GM19324 (cell line): ENCODE measurements around the gene STK26.
"Not testable (repeated sequence)": the region's sequence is repeated elsewhere in the genome, so short reads cannot be mapped to it uniquely, and the experiment has no call there.

Experiments used
- ATAC-seq: cut with Tn5 transposase; IDR thresholded peaks from one replicate; pipeline ENCODE4 v1.9.1; 2021; ENCODE audit warnings: mild to moderate bottlenecking, moderate library complexity; ENCODE audit not compliant: unreplicated experiment, low FRiP score

STK26 gene

GRCh38 chrX:132090403-132091159, 67.5 kb downstream of the STK26 start:
- no peak for ATAC-seq

- no peak for ATAC-seq
Measured at GRCh38 chrX:132092439-132093065, 69.5 kb downstream of the STK26 start.

GRCh38 chrX:132093239-132093860, 70.2 kb downstream of the STK26 start:
- no peak for ATAC-seq

GRCh38 chrX:132094164-132094563, 71.1 kb downstream of the STK26 start:
- ATAC-seq = no peak

GRCh38 chrX:132098704-132099103, 75.6 kb downstream of the STK26 start:
- not testable (repeated sequence) for ATAC-seq

- no peak for ATAC-seq
Measured at GRCh38 chrX:132101206-132101605, 78.1 kb downstream of the STK26 start.

GRCh38 chrX:132101799-132102198, 78.7 kb downstream of the STK26 start:
- no peak for ATAC-seq

- ATAC-seq = no peak
Measured at GRCh38 chrX:132107291-132107690, 84.2 kb downstream of the STK26 start.

- ATAC-seq = no peak
Measured at GRCh38 chrX:132114607-132115006, 91.5 kb downstream of the STK26 start.

- no peak for ATAC-seq
Measured at GRCh38 chrX:132115792-132116191, 92.7 kb downstream of the STK26 start.

- no peak for ATAC-seq
Measured at GRCh38 chrX:132118358-132118757, 95.3 kb downstream of the STK26 start.

- no peak for ATAC-seq
Measured at GRCh38 chrX:132119283-132119682, 96.2 kb downstream of the STK26 start.

GRCh38 chrX:132119821-132120515, 96.9 kb downstream of the STK26 start:
- no peak for ATAC-seq

GRCh38 chrX:132120913-132121312, 97.8 kb downstream of the STK26 start:
- no peak for ATAC-seq
